ENCODE measurements around the gene RGS6.

The RGS6 gene

GRCh38 chr14:72341237-72341636, 409.0 kb downstream of the RGS6 start:
- H3K4me1 ChIP-seq (ENCODE audit: control insufficient read depth in 1 of 2, insufficient read depth in 2 of 2, low read length in 2 of 2), result no peaks in the 10 kb centered on the region
- H3K36me3 ChIP-seq (ENCODE audit: control insufficient read depth in 1 of 2, insufficient read depth in 2 of 2, low read length in 2 of 2), result no peaks in the 10 kb centered on the region
- no peak overlapping the region for H4K91ac ChIP-seq (ENCODE audit: low read depth, low read length)
- H3K4ac ChIP-seq (ENCODE audit: low read depth, low read length), result no peak overlapping the region
- H2AK5ac ChIP-seq (ENCODE audit: low read length), result no peak overlapping the region
- H3K27me3 ChIP-seq (ENCODE audit: insufficient read depth, low read length), result no peaks in the 10 kb centered on the region
- H3K18ac ChIP-seq (ENCODE audit: low read length), result no peak overlapping the region
- H2BK12ac ChIP-seq (ENCODE audit: low read length), result no peak overlapping the region
- DNase-seq, result no peak
- H3K9me3 ChIP-seq (ENCODE audit: insufficient read depth, low read depth, low read length), result peaks cover 4% of the 10 kb centered on the region
- no peak overlapping the region for H2BK5ac ChIP-seq (ENCODE audit: low read depth, low read length, poor library complexity)
- H4K8ac ChIP-seq (ENCODE audit: low read depth, low read length), result no peak overlapping the region
- H3K23ac ChIP-seq (ENCODE audit: low read length), result no peak overlapping the region
- H3K9ac ChIP-seq (ENCODE audit: low read length), result no peak overlapping the region
- no peak overlapping the region for H4K12ac ChIP-seq (ENCODE audit: low read depth, low read length)
- H3K79me1 ChIP-seq (ENCODE audit: low read length), result no peaks in the 10 kb centered on the region
- H3K4me3 ChIP-seq (ENCODE audit: low read depth, low read length), result no peak overlapping the region
- H3K4me2 ChIP-seq (ENCODE audit: low read length), result no peak overlapping the region
- H3K79me2 ChIP-seq (ENCODE audit: control insufficient read depth, insufficient read depth, low read length, poor library complexity), result no peaks in the 10 kb centered on the region
- H3K27ac ChIP-seq (ENCODE audit: low read depth, low read length), result no peak overlapping the region
- no CpG with 5 or more reads among the region's 1 CpG for WGBS (ENCODE audit: extremely low coverage, insufficient coverage, insufficient read length)
- H2BK120ac ChIP-seq (ENCODE audit: insufficient read depth, low read length, poor library complexity), result no peak overlapping the region
- no peak overlapping the region for H2AFZ ChIP-seq (ENCODE audit: insufficient read depth, low read length, poor library complexity)
- H3K14ac ChIP-seq (ENCODE audit: low read length), result no peak overlapping the region

- H2AFZ ChIP-seq (ENCODE audit: insufficient read depth, low read length, poor library complexity), result no peak overlapping the region
- no peak overlapping the region for H3K18ac ChIP-seq (ENCODE audit: low read length)
- no peaks in the 10 kb centered on the region for H3K79me2 ChIP-seq (ENCODE audit: control insufficient read depth, insufficient read depth, low read length, poor library complexity)
- H3K14ac ChIP-seq (ENCODE audit: low read length), result no peak overlapping the region
- H3K36me3 ChIP-seq (ENCODE audit: control insufficient read depth in 1 of 2, insufficient read depth in 2 of 2, low read length in 2 of 2), result no peaks in the 10 kb centered on the region
- H3K4me3 ChIP-seq (ENCODE audit: low read depth, low read length), result no peak overlapping the region
- H4K12ac ChIP-seq (ENCODE audit: low read depth, low read length), result no peak overlapping the region
- H3K9ac ChIP-seq (ENCODE audit: low read length), result no peak overlapping the region
- no peaks in the 10 kb centered on the region for H3K27me3 ChIP-seq (ENCODE audit: insufficient read depth, low read length)
- no peaks in the 10 kb centered on the region for H3K79me1 ChIP-seq (ENCODE audit: low read length)
- no peak overlapping the region for H2AK5ac ChIP-seq (ENCODE audit: low read length)
- H3K4me2 ChIP-seq (ENCODE audit: low read length), result no peak overlapping the region
- no peak for DNase-seq
- WGBS (ENCODE audit: extremely low coverage, insufficient coverage, insufficient read length), result no CpG with 5 or more reads among the region's 2 CpGs
- peaks cover 4% of the 10 kb centered on the region for H3K9me3 ChIP-seq (ENCODE audit: insufficient read depth, low read depth, low read length)
- no peak overlapping the region for H4K91ac ChIP-seq (ENCODE audit: low read depth, low read length)
- no peak overlapping the region for H2BK120ac ChIP-seq (ENCODE audit: insufficient read depth, low read length, poor library complexity)
- H4K8ac ChIP-seq (ENCODE audit: low read depth, low read length), result no peak overlapping the region
- H2BK5ac ChIP-seq (ENCODE audit: low read depth, low read length, poor library complexity), result no peak overlapping the region
- H3K23ac ChIP-seq (ENCODE audit: low read length), result no peak overlapping the region
- H3K4ac ChIP-seq (ENCODE audit: low read depth, low read length), result no peak overlapping the region
- H2BK12ac ChIP-seq (ENCODE audit: low read length), result no peak overlapping the region
- no peak overlapping the region for H3K27ac ChIP-seq (ENCODE audit: low read depth, low read length)
- H3K4me1 ChIP-seq (ENCODE audit: control insufficient read depth in 1 of 2, insufficient read depth in 2 of 2, low read length in 2 of 2), result no peaks in the 10 kb centered on the region
Measured at GRCh38 chr14:72341686-72342085, 409.5 kb downstream of the RGS6 start.

- no peaks in the 10 kb centered on the region for H3K27me3 ChIP-seq (ENCODE audit: insufficient read depth, low read length)
- no peaks in the 10 kb centered on the region for H3K36me3 ChIP-seq (ENCODE audit: control insufficient read depth in 1 of 2, insufficient read depth in 2 of 2, low read length in 2 of 2)
- no peak overlapping the region for H3K18ac ChIP-seq (ENCODE audit: low read length)
- no peak overlapping the region for H4K8ac ChIP-seq (ENCODE audit: low read depth, low read length)
- no peak overlapping the region for H3K9ac ChIP-seq (ENCODE audit: low read length)
- H3K4me1 ChIP-seq (ENCODE audit: control insufficient read depth in 1 of 2, insufficient read depth in 2 of 2, low read length in 2 of 2), result no peaks in the 10 kb centered on the region
- H4K12ac ChIP-seq (ENCODE audit: low read depth, low read length), result no peak overlapping the region
- no peak overlapping the region for H3K23ac ChIP-seq (ENCODE audit: low read length)
- DNase-seq, result no peak
- H2BK12ac ChIP-seq (ENCODE audit: low read length), result no peak overlapping the region
- H3K4ac ChIP-seq (ENCODE audit: low read depth, low read length), result no peak overlapping the region
- H3K79me1 ChIP-seq (ENCODE audit: low read length), result no peaks in the 10 kb centered on the region
- peaks cover 4% of the 10 kb centered on the region for H3K9me3 ChIP-seq (ENCODE audit: insufficient read depth, low read depth, low read length)
- no peak overlapping the region for H3K4me3 ChIP-seq (ENCODE audit: low read depth, low read length)
- WGBS (ENCODE audit: extremely low coverage, insufficient coverage, insufficient read length), result no CpG with 5 or more reads among the region's 3 CpGs
- no peak overlapping the region for H3K4me2 ChIP-seq (ENCODE audit: low read length)
- H2AK5ac ChIP-seq (ENCODE audit: low read length), result no peak overlapping the region
- H3K14ac ChIP-seq (ENCODE audit: low read length), result no peak overlapping the region
- H3K27ac ChIP-seq (ENCODE audit: low read depth, low read length), result no peak overlapping the region
- no peak overlapping the region for H2AFZ ChIP-seq (ENCODE audit: insufficient read depth, low read length, poor library complexity)
- no peak overlapping the region for H4K91ac ChIP-seq (ENCODE audit: low read depth, low read length)
- no peaks in the 10 kb centered on the region for H3K79me2 ChIP-seq (ENCODE audit: control insufficient read depth, insufficient read depth, low read length, poor library complexity)
- H2BK120ac ChIP-seq (ENCODE audit: insufficient read depth, low read length, poor library complexity), result no peak overlapping the region
- H2BK5ac ChIP-seq (ENCODE audit: low read depth, low read length, poor library complexity), result no peak overlapping the region
Measured at GRCh38 chr14:72347118-72347517, 414.9 kb downstream of the RGS6 start.

- no peak overlapping the region for H3K18ac ChIP-seq (ENCODE audit: low read length)
- H3K4me2 ChIP-seq (ENCODE audit: low read length), result no peak overlapping the region
- no peak overlapping the region for H3K27ac ChIP-seq (ENCODE audit: low read depth, low read length)
- DNase-seq, result no peak
- no peaks in the 10 kb centered on the region for H3K79me1 ChIP-seq (ENCODE audit: low read length)
- H4K91ac ChIP-seq (ENCODE audit: low read depth, low read length), result no peak overlapping the region
- H4K12ac ChIP-seq (ENCODE audit: low read depth, low read length), result no peak overlapping the region
- H2AK5ac ChIP-seq (ENCODE audit: low read length), result no peak overlapping the region
- H3K4ac ChIP-seq (ENCODE audit: low read depth, low read length), result no peak overlapping the region
- H3K9ac ChIP-seq (ENCODE audit: low read length), result no peak overlapping the region
- H3K9me3 ChIP-seq (ENCODE audit: insufficient read depth, low read depth, low read length), result no peaks in the 10 kb centered on the region
- H2BK120ac ChIP-seq (ENCODE audit: insufficient read depth, low read length, poor library complexity), result no peak overlapping the region
- no peak overlapping the region for H3K4me3 ChIP-seq (ENCODE audit: low read depth, low read length)
- H3K4me1 ChIP-seq (ENCODE audit: control insufficient read depth in 1 of 2, insufficient read depth in 2 of 2, low read length in 2 of 2), result no peaks in the 10 kb centered on the region
- H2BK5ac ChIP-seq (ENCODE audit: low read depth, low read length, poor library complexity), result no peak overlapping the region
- H3K23ac ChIP-seq (ENCODE audit: low read length), result no peak overlapping the region
- no peak overlapping the region for H4K8ac ChIP-seq (ENCODE audit: low read depth, low read length)
- no peaks in the 10 kb centered on the region for H3K36me3 ChIP-seq (ENCODE audit: control insufficient read depth in 1 of 2, insufficient read depth in 2 of 2, low read length in 2 of 2)
- no peaks in the 10 kb centered on the region for H3K79me2 ChIP-seq (ENCODE audit: control insufficient read depth, insufficient read depth, low read length, poor library complexity)
- WGBS (ENCODE audit: extremely low coverage, insufficient coverage, insufficient read length), result no CpG with 5 or more reads among the region's 1 CpG
- no peak overlapping the region for H3K14ac ChIP-seq (ENCODE audit: low read length)
- no peaks in the 10 kb centered on the region for H3K27me3 ChIP-seq (ENCODE audit: insufficient read depth, low read length)
- no peak overlapping the region for H2AFZ ChIP-seq (ENCODE audit: insufficient read depth, low read length, poor library complexity)
- H2BK12ac ChIP-seq (ENCODE audit: low read length), result no peak overlapping the region
Measured at GRCh38 chr14:72350215-72350614, 418.0 kb downstream of the RGS6 start.
